RWPE1 (cell line): Measurements from ENCODE around the gene SHCBP1.

Experiments used
- CTCF ChIA-PET: fragments of 350-600 bp; sonication (Branson Sonifier 250); formaldehyde crosslinking; extraction: SDS; loops from one replicate; lab custom pipeline; 2021; lab: Yijun Ruan, JAX
- POLR2A ChIA-PET: fragments of 400-600 bp; formaldehyde crosslinking; extraction: SDS; loops from one replicate; lab custom pipeline; 2020; ENCODE audit warnings: antibody characterized with exemption; ENCODE audit not compliant: low non-redundant PET; lab: Yijun Ruan, JAX
- DNase-seq: peaks from one replicate; pipeline ENCODE4 v3.0.0; 2012; ENCODE audit warnings: low spot score
- H3K27ac ChIP-seq: fragments of 450-650 bp; 2 replicates; pipeline ENCODE4 v1.5.1; 2017
- CTCF ChIP-seq: fragments of 450-650 bp; conservative IDR thresholded peaks from 2 replicates; pipeline ENCODE4 v1.5.1; 2017; ENCODE audit warnings: low read depth, mild to moderate bottlenecking

The SHCBP1 gene

GRCh38 chr16:46621006-46621933, at the start of gene SHCBP1:
SHCBP1 (minus strand) TSS chr16:46621379; CDS start chr16:46621359, 20 bp downstream.
- DNase-seq = peak; percentile 97
- POLR2A ChIA-PET = no interaction called here
- no peak for TF ChIP-seq CTCF
- peak within 1 kb of the TSS; percentile 77 for H3K27ac ChIP-seq
- CTCF ChIA-PET = no interaction called here

GRCh38 chr16:46662123-46662522, 40.9 kb upstream of the SHCBP1 start:
- POLR2A ChIA-PET = no interaction called here

GRCh38 chr16:46658925-46659324, 37.7 kb upstream of the SHCBP1 start:
- no peak for DNase-seq
- CTCF ChIA-PET = interaction anchor here (0.6 kb wide), 1 partner anchor 46 kb away, joined by 3 read pairs; no protein-coding TSS in a partner anchor
- no peak for TF ChIP-seq CTCF
- POLR2A ChIA-PET = no interaction called here
- no peak overlapping the region for H3K27ac ChIP-seq

More at GRCh38 chr16:46662123-46662522, 40.9 kb upstream of the SHCBP1 start:
- H3K27ac ChIP-seq = no peak overlapping the region
- no peak for TF ChIP-seq CTCF
- CTCF ChIA-PET = no interaction called here
- no peak for DNase-seq

- TF ChIP-seq CTCF = no peak
- H3K27ac ChIP-seq = no peak overlapping the region
- DNase-seq = no peak
- CTCF ChIA-PET = no interaction called here
- POLR2A ChIA-PET = no interaction called here
These were observed 30.1 kb upstream of the SHCBP1 start for GRCh38 chr16:46651305-46651704.

GRCh38 chr16:46650254-46650623, 29.1 kb upstream of the SHCBP1 start:
- DNase-seq = no peak
- ChIA-PET POLR2A (no interaction called here), CTCF (no interaction called here)
- H3K27ac ChIP-seq = no peak overlapping the region
- no peak for TF ChIP-seq CTCF

GRCh38 chr16:46649588-46650253, 28.5 kb upstream of the SHCBP1 start:
- CTCF ChIA-PET = no interaction called here
- DNase-seq = no peak
- POLR2A ChIA-PET = no interaction called here
- TF ChIP-seq CTCF = no peak
- no peak overlapping the region for H3K27ac ChIP-seq
